HG03575 (cell line): ENCODE data around the gene APOBEC3H.

ENCODE experiments used
- ATAC-seq: cut with Tn5 transposase; IDR thresholded peaks from one replicate; pipeline ENCODE4 v1.9.1; 2021; ENCODE audit not compliant: unreplicated experiment, insufficient number of reproducible peaks, low FRiP score; ENCODE audit errors: extremely low read depth

The APOBEC3H gene

DNA sequence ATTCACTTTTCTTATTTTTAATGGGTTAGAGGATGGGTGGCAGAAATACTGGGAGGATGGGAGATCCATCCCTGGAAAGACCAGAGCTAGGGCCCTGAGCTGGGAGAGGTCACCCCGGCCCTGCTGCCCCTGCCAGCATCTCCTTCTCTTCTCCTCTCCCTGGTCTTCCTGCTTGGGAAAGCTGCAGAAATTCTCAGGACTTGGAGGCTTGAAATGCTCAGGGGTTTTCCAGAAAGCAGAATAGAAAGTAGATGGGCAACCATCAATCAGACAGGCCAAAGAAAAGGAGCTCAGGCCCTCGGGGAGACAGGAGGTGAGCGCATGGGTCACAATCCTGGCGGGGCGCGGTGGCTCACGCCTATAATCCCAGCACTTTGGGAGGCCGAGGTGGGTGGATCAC, 1.5 kb downstream of the APOBEC3H start:
- no peak for ATAC-seq

DNA sequence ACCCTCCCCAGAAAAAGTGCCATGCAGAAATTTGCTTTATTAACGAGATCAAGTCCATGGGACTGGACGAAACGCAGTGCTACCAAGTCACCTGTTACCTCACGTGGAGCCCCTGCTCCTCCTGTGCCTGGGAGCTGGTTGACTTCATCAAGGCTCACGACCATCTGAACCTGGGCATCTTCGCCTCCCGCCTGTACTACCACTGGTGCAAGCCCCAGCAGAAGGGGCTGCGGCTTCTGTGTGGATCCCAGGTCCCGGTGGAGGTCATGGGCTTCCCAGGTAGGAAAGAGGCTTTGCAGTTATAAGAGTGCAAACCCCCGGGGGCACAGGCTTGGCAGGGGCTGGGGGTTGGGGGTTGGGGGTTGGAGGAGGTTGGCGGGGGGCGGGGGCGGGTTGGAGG, 4.2 kb downstream of the APOBEC3H start:
- no peak for ATAC-seq

DNA sequence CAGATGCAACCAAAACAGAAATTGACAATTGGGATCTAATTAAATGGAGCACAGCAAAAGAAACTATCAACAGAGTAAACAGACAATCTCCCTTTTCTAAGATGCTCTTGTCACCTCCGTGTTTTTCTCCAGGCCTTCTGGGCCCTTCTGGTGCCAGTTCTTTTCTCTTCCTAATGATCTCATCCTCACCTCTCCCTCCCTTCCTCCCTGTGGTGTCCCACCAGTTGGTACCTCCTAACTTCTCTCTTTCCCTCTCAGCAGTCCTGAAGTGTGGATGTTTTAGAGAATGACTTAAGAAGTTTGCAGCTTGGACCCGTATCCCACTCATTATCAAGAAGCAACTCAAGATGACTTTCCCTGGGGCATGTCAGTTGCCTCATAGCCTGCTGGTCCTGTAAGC, 6.4 kb downstream of the APOBEC3H start:
- ATAC-seq: no peak

DNA sequence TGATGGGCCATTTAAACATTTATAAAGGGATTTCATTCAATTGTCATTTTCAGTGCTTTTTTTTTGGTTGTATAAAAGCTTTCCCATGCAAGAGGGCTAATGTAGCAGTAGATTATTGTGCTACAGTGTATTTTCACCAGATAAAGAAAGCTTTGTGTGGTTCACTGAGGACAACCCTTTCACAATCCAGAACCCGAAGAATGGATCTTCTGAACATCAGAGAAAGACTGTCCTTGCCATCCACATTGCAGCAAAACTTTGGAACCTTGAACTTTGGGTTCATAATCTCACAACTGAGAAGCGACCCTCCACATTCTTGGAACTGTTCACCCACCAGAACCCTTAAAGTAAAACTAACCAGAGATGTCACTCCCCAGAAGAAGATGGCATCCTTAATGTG, 9.3 kb downstream of the APOBEC3H start:
- ATAC-seq: no peak

DNA sequence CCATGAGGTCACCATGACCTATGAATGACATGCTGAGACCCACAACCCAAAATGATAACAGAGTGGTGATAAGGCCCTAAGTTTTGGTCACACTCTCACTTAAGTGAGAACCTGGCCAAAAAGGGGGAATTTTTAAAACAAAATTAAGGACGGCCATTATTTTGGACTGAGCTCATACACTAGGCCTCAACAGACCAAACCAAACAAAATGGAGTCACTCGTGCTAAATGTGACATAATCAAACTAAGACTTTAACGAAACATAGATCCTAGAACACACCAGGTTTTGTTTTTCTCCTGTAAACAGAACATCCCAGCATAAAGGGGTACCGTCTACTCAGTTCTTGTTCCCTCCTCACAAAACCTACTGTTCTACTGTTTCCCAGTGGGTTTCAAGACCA, 11.4 kb downstream of the APOBEC3H start:
- no peak for ATAC-seq

DNA sequence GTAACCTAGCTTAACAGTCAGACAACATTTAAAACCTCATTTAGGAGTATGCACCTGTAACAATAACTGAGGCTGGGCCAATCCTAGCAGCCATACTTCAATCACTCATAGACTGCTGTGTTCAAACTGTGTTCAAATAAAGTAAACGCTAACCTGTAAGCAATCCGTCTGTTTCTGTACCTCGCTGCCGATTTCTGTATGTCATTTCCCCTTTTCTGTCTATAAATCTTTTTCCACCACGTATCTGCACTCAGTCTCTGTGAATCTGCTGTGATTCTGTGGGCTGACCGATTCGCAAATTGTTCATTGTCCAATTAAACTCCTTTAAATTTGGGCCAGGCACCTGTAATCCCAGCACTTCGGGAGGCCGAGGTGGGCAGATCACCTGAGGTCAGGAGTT, 12.3 kb downstream of the APOBEC3H start:
- ATAC-seq: no peak

DNA sequence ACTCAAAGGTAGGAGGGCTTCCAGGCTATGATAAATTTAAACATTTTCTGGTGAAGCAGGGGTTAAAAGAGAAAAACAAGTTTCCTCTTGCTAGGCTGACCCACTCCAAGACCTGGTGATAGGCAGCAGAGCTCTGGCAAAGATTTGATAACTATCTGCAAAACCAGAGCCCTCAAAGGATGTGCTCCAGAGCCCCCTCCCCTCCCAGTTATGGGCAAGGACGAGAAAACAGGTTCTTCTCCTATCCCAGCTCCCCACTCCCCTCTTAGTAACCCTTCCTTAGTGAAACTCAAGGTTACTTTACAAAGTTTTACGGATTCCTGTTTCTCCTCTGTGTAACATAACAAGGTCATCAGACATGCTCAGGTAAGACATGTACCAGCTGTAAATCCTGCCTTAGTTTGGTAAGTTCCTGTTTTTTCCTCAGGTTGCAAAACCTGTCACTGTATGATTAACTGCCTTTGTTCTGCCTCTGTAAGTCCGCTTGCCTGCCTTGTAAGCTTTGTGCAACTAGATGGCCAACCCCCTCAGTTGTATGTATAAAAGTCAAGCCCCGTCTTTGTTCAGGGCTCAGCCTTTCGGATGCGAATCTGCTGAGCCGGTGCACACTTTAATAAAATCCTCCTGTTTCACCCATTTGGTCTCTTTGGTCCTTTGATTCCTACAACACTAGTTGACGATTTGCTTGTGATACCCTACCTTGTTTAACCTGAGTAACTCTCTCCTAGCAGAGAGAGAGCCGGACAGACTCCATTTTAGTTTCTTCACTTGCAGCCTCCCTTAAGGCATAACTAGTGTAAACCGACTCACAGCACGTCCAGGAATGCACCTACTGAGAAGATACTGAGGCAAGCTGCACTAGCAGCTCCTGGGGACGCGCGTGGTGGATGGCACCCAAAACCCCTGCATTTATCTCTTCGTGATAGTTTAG, 13.9 kb downstream of the APOBEC3H start:
- ATAC-seq: no peak

DNA sequence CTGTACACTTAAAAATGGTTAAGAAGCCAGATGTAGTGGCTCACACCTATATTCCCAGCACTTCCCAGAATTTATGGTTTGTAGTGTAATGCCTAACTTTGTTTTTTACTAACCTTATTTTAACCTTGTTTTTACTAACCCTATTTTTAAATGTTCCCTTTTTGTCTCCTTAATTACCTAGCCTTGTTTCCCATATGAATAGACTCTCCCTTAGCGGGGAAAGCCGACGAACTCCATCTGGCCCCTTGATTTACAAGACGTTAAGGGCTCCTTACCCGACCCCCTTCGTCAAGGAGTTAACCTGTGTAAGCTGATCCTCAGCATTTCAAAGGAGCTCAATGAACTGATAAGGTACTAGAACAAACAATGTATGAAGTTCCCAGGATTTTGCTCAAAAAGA, 17.1 kb downstream of the APOBEC3H start:
- ATAC-seq: no peak

DNA sequence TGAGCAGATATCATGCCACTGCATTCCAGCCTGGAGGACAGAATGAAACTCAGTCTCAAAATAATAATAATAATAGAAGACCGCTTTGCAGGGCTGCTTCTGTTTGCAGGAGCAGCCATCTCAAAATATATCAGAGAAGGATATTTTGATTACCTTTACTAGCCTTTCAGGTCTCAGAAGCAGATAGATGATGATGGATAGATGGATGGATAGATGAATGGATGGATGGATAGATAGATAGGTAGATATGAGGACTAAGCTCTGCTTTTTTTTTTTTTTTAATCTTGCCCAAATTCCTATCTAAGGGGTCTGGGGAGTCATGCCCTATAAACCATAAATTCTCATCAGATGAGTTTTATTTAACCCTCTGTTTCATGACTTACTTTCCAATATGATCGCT, 18.5 kb downstream of the APOBEC3H start:
- no peak for ATAC-seq

DNA sequence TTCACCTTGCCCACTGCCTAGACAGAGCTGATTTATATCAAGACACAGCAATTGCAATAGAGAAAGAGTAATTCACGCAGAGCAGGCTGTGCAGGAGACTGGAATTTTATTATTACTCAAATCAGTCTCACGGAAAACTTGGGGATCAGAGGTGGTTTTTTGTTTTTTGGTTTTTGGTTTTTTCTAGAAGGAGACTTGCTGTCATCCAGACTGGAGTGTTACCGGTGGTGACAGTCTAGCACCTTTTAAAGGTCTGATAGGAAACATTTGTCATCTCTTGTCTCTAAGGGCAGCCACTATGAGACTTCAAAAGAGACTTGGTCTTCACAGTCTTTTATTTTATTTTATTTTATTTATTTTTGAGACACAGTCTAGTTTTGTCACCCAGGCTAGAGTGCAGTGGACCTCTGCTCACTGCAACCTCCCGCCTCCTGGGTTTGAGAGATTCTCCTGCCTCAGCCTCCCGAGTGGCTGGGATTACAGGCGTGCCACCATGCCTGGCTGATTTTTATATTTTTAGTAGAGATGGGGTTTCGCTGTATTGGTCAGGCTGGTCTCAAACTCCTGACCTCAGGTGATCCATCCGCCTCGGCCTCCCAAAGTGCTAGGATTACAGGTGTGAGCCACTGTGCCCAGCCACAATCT, 19.1 kb downstream of the APOBEC3H start:
- ATAC-seq: no peak

DNA sequence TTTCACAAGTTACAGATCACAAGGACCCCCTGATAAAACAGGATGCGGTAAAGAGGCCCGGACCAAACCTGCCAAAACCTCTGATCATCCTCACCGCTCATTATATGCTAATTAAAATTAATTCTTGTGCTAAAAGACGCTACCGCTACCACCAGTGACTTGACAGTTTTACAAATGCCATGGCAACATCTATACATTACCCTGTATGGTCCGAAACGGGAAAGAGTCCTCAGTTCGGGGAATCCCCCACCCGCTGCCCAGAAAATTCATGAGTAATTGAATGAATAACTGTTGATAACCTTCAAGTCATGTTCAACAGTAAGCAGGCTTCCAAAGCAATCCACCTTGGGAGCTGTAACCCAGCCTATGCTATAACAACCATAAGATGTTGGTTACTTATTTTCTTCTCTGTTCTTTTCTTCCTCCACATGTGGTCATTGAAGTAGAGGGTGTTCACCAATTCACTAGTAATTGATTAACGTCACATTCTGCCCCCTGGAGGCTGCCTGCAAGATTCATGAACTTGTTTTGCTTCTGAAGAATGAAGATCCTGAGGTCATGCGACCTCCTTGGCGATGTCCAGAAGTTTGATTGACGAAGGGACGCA, 20.6 kb downstream of the APOBEC3H start:
- ATAC-seq: no peak

DNA sequence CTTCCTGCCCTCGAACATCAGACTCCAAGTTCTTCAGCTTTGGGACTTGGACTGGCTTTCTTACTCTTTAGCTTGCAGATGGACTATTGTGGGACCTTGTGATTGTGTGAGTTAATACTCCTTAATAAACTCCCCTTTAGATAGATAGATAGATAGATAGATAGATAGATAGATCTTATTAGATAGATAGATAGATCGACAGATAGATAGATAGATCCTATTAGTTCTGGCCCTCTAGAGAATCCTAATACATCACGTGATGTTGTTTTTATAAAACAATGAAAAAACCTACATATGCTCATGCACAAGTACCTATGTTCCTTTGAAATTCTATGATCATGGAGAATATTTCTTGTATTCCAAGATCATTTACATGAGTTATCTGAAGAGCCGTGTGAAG, 23.9 kb downstream of the APOBEC3H start:
- ATAC-seq: no peak

DNA sequence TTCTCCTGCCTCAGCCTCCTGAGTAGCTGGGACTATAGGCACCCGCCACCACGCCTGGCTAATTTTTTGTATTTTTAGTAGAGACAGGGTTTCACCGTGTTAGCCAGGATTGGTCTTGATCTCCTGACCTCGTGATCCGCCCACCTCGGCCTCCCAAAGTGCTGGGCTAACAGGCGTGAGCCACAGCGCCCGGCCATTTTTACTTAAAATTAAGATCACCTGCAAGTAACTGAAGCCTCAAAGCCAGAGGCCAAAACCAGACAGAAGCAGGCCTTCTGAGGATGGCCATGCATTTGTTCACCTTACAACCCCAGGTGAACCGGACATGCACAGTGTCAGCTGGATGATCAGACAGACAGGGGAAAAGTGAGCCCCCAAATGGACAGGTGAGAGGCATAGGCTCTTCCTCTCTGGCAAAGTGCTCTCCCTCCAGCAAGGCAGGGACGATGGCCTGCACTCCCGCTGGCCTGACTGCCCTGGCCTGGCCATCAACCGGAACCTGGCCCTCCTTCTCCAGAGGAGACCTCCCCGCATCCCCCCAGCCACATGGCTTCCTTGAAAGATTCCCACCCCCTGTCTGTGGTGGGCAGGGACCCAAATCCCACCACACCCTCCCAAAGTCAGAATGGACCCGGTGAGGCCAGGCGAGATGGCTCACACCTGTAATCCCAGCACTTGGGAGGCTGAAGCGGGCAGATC, 25.9 kb downstream of the APOBEC3H start:
- no peak for ATAC-seq

DNA sequence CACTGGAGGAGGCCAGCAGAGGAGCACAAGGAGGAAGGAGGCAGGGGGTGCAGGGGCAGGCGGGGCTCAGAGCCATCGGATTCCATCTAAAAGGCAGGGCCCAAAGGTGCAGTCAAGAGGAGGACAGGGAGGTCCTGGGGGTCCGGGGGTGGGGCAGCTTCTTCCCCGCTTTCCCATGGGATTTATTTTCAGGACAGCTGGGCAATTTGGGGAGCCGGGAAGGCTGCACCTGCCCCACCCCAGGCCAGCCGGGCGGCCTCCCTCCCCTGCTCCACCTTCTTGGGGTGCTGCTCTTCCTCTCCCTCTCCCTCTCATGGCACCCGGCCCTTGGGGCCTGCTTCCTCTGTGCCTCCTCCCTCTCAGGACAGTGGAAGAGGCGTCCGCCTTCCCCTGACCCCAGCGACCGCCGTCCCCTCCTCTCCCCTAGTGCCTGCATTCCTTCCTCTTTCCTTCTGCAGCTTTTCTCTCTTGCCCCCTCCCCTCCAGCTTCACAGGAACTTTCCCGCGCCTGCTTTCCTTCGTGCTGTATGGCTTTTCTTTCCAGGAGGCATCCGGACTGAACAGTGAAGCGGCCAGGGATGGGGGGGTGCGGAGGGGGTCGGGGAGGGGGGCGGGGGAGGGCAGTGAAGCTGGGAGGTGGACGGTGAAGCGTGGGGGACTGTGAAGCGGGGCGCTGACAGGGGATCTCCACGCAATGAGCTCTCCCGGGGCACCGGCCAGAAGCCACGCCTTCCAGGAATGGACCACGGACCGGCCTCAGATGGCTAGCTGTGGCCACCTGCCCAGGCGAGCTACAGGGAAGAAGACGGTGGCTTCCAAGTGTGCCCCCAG, 26.9 kb downstream of the APOBEC3H start:
- ATAC-seq: no peak

DNA sequence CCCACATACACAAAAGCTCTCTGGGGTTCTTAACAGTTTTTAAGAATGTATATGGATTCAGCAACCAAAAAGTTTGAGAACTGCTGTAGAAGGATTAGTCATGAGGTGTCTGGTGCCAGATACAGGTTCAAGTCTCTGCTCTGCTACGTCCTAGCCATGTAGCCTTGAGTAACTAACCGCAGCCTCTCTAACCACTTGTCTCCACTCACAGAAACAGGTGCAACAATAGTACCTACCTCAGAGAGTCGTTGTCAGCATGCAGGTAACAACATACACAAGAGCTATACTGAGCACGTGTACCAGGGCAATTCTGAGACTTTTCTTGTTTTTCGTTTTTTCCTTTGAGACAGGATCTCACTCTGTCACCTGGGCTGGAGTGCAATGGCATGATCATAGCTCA, 28.6 kb downstream of the APOBEC3H start:
- no peak for ATAC-seq

DNA sequence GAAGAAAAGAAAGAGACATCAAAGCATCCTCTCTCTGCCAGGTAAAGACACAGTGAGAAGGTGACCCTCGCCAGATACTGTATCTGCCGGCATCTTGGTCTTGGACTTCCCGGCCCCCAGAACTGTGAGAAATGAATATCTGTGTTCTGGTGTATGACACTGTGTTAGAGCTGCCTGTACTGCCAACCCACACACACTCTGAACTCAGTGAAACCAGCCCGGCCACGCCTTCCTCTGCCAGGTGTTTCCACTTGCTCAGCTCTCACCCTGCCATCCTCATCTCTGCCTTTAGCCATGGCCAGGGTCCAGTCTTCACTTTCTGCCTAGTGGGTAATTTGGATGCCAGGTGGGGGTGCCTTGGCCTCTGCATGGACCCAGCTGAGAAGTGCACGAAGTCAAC, 31.5 kb downstream of the APOBEC3H start:
- no peak for ATAC-seq

DNA sequence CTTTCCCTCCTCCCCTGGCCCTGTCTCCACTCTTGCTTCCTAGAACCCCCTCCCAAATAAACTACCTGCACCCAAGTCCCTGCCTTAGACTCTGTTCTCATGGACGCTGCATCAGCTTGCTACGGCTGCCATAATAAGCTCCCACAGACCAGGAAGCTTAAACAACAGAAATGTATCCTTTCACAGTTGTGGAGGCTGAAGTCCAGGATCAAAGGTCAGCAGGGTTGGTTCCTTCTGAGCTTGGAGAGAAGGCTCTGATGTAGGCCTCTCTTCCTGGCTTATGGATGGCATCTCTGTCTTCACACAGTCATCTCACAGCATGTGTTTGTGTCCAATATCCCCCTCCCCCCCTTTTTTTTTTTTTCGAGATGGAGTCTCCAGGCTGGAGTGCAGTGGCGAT, 32.0 kb downstream of the APOBEC3H start:
- ATAC-seq: no peak

DNA sequence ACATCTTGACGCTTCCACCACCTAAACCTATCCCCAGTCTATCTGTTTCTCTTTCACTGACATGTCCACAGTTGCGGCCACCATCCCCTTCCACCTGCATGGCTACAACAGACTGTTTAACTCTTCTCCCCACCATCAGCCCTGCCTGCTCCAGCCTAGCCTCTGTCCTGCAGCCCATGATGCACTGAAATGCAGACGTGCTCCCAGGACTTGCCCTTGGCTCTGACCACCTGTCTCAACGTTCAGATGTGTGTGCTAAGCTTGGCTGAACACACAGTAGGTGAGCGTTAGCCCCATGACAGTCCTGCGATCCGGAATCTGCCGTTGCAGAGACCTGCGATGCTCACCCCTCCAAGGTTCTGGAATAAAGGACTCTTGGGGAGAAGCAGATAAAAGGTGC, 32.7 kb downstream of the APOBEC3H start:
- no peak for ATAC-seq
